ENCODE measurements around the gene REM1. TPM values are rescaled to one million over a fixed set of nuclear protein-coding genes. Genes with fewer than 3 reads are reported as not detected.

The REM1 gene
- total RNA-seq, 1 donor from 2014 or later: not detected

GRCh38 chr20:31488115-31488514 lies 13.0 kb downstream of the REM1 start:
- H3K9me3 Mint-ChIP-seq (ENCODE audit: unreplicated experiment): no peaks in the 10 kb centered on the region
- no peak overlapping the region for H3K27ac Mint-ChIP-seq (ENCODE audit: unreplicated experiment)
- H3K36me3 Mint-ChIP-seq (ENCODE audit: unreplicated experiment): no peaks in the 10 kb centered on the region
- no peaks in the 10 kb centered on the region for H3K4me1 Mint-ChIP-seq (ENCODE audit: unreplicated experiment)
- no peak for DNase-seq (ENCODE audit: extremely low spot score, unreplicated experiment)
- no peak overlapping the region for H3K4me3 Mint-ChIP-seq (ENCODE audit: unreplicated experiment)
- H3K27me3 Mint-ChIP-seq (ENCODE audit: unreplicated experiment): peaks cover 24% of the 10 kb centered on the region
- no peak for TF ChIP-seq CTCF (IDR thresholded peaks at IDR 0.05)

- Mint-ChIP-seq H3K9me3 (ENCODE audit: unreplicated experiment) (no peaks in the 10 kb centered on the region), H3K27ac (ENCODE audit: unreplicated experiment) (no peak overlapping the region), H3K4me1 (ENCODE audit: unreplicated experiment) (no peaks in the 10 kb centered on the region), H3K27me3 (ENCODE audit: unreplicated experiment) (peaks cover 26% of the 10 kb centered on the region), H3K4me3 (ENCODE audit: unreplicated experiment) (no peak overlapping the region), H3K36me3 (ENCODE audit: unreplicated experiment) (no peaks in the 10 kb centered on the region)
- no peak for TF ChIP-seq CTCF (IDR thresholded peaks at IDR 0.05)
- no peak for DNase-seq (ENCODE audit: extremely low spot score, unreplicated experiment)
These were observed 14.1 kb downstream of the REM1 start for GRCh38 chr20:31489152-31489551.

GRCh38 chr20:31490752-31491151 lies 15.7 kb downstream of the REM1 start:
- H3K27ac Mint-ChIP-seq (ENCODE audit: unreplicated experiment): no peak overlapping the region
- H3K9me3 Mint-ChIP-seq (ENCODE audit: unreplicated experiment): no peaks in the 10 kb centered on the region
- TF ChIP-seq CTCF (IDR thresholded peaks at IDR 0.05): no peak
- no peak overlapping the region for H3K4me3 Mint-ChIP-seq (ENCODE audit: unreplicated experiment)
- no peaks in the 10 kb centered on the region for H3K36me3 Mint-ChIP-seq (ENCODE audit: unreplicated experiment)
- no peak for DNase-seq (ENCODE audit: extremely low spot score, unreplicated experiment)
- H3K27me3 Mint-ChIP-seq (ENCODE audit: unreplicated experiment): peaks cover 37% of the 10 kb centered on the region
- no peaks in the 10 kb centered on the region for H3K4me1 Mint-ChIP-seq (ENCODE audit: unreplicated experiment)

- H3K27me3 Mint-ChIP-seq (ENCODE audit: unreplicated experiment): peaks cover 31% of the 10 kb centered on the region
- H3K9me3 Mint-ChIP-seq (ENCODE audit: unreplicated experiment): no peaks in the 10 kb centered on the region
- peaks cover 13% of the 10 kb centered on the region for H3K4me1 Mint-ChIP-seq (ENCODE audit: unreplicated experiment)
- peak; percentile 36 for TF ChIP-seq CTCF (IDR thresholded peaks at IDR 0.05)
- no peaks in the 10 kb centered on the region for H3K36me3 Mint-ChIP-seq (ENCODE audit: unreplicated experiment)
- H3K4me3 Mint-ChIP-seq (ENCODE audit: unreplicated experiment): no peak overlapping the region
- H3K27ac Mint-ChIP-seq (ENCODE audit: unreplicated experiment): no peak overlapping the region
- DNase-seq (ENCODE audit: extremely low spot score, unreplicated experiment): no peak
These were observed 19.0 kb downstream of the REM1 start for GRCh38 chr20:31494131-31494530.

GRCh38 chr20:31496761-31497295 lies 21.7 kb downstream of the REM1 start:
- Mint-ChIP-seq H3K27me3 (ENCODE audit: unreplicated experiment) (peaks cover 31% of the 10 kb centered on the region), H3K4me1 (ENCODE audit: unreplicated experiment) (peaks cover 13% of the 10 kb centered on the region), H3K27ac (ENCODE audit: unreplicated experiment) (peak overlapping the region; percentile 42), H3K9me3 (ENCODE audit: unreplicated experiment) (no peaks in the 10 kb centered on the region), H3K36me3 (ENCODE audit: unreplicated experiment) (no peaks in the 10 kb centered on the region), H3K4me3 (ENCODE audit: unreplicated experiment) (no peak overlapping the region)
- peak; percentile 86 for DNase-seq (ENCODE audit: extremely low spot score, unreplicated experiment)
- TF ChIP-seq CTCF (IDR thresholded peaks at IDR 0.05): no peak

Measured in osteocyte (in vitro differentiated cells).